GM19372 (cell line): Measurements from ENCODE around the gene PVALEF.
"Not testable (repeated sequence)": the region's sequence is repeated elsewhere in the genome, so short reads cannot be mapped to it uniquely, and the experiment has no call there.

Source experiments
- ATAC-seq: cut with Tn5 transposase; IDR thresholded peaks from one replicate; pipeline ENCODE4 v1.9.1; 2021; ENCODE audit warnings: mild to moderate bottlenecking, low read depth, moderate library complexity; ENCODE audit not compliant: unreplicated experiment

Gene PVALEF

GRCh38 chr17:81210466-81210865, 45.2 kb downstream of the PVALEF start:
- no peak for ATAC-seq

- no peak for ATAC-seq
Measured at GRCh38 chr17:81210868-81211267, 45.6 kb downstream of the PVALEF start.

- ATAC-seq, result no peak
Measured at GRCh38 chr17:81212365-81212764, 47.1 kb downstream of the PVALEF start.

GRCh38 chr17:81213978-81214377, 48.7 kb downstream of the PVALEF start:
- no peak for ATAC-seq

- no peak for ATAC-seq
Measured at GRCh38 chr17:81217491-81217890, 52.2 kb downstream of the PVALEF start.

GRCh38 chr17:81218459-81218858, 53.2 kb downstream of the PVALEF start:
- ATAC-seq, result no peak

- ATAC-seq, result no peak
Measured at GRCh38 chr17:81218991-81219390, 53.7 kb downstream of the PVALEF start.

- ATAC-seq, result no peak
Measured at GRCh38 chr17:81219476-81220180, 54.3 kb downstream of the PVALEF start.

GRCh38 chr17:81221371-81221841, 56.1 kb downstream of the PVALEF start:
- ATAC-seq, result no peak

- no peak for ATAC-seq
Measured at GRCh38 chr17:81221842-81222619, 56.7 kb downstream of the PVALEF start.

- ATAC-seq, result no peak
Measured at GRCh38 chr17:81222620-81222905, 57.3 kb downstream of the PVALEF start.

- peak; percentile 91 for ATAC-seq
Measured at GRCh38 chr17:81222906-81223761, 57.8 kb downstream of the PVALEF start, which contains the start of gene CEP131. Gene CEP131, minus strand, starts transcription at chr17:81222965. Its CDS starts 2,909 bp downstream, at chr17:81220056.

GRCh38 chr17:81223762-81224130, 58.4 kb downstream of the PVALEF start:
- ATAC-seq, result no peak

GRCh38 chr17:81227630-81228029, 62.3 kb downstream of the PVALEF start:
- ATAC-seq, result not testable (repeated sequence)

- no peak for ATAC-seq
Measured at GRCh38 chr17:81228420-81228819, 63.1 kb downstream of the PVALEF start.

- ATAC-seq, result no peak
Measured at GRCh38 chr17:81228834-81229665, 63.7 kb downstream of the PVALEF start.

GRCh38 chr17:81229666-81229920, 64.3 kb downstream of the PVALEF start:
- ATAC-seq, result no peak

GRCh38 chr17:81230043-81230820, 64.9 kb downstream of the PVALEF start:
- no peak for ATAC-seq

GRCh38 chr17:81231121-81231645, 65.9 kb downstream of the PVALEF start:
- no peak for ATAC-seq
